IPS-18a (cell line): Measurements from ENCODE around the gene HDAC4.

Experiments
- H3K27ac ChIP-seq: one replicate; pipeline ENCODE4 v1.5.1; 2013; ENCODE audit warnings: low read length
- H3K27me3 ChIP-seq: one replicate; pipeline ENCODE4 v1.6.1; 2013; ENCODE audit warnings: mild to moderate bottlenecking, low read length; ENCODE audit not compliant: control insufficient read depth, insufficient read depth
- H3K36me3 ChIP-seq: one replicate; pipeline ENCODE4 v1.6.1; 2013; ENCODE audit warnings: low read depth, low read length; ENCODE audit not compliant: control insufficient read depth
- H3K4me1 ChIP-seq: one replicate; pipeline ENCODE4 v1.6.1; 2013; ENCODE audit warnings: low read depth, low read length; ENCODE audit not compliant: control insufficient read depth
- H3K4me3 ChIP-seq: one replicate; pipeline ENCODE4 v1.5.1; 2013; ENCODE audit warnings: low read length
- H3K9ac ChIP-seq: one replicate; pipeline ENCODE4 v1.6.1; 2013; ENCODE audit warnings: mild to moderate bottlenecking, low read length, moderate library complexity
- H3K9me3 ChIP-seq: one replicate; pipeline ENCODE4 v1.6.1; 2013; ENCODE audit warnings: low read depth, low read length; ENCODE audit not compliant: control insufficient read depth

HDAC4 gene

GRCh38 chr2:239188536-239188935 is 212.3 kb downstream of the HDAC4 start:
- no peaks in the 10 kb centered on the region for H3K27me3 ChIP-seq
- no peaks in the 10 kb centered on the region for H3K9me3 ChIP-seq
- no peak overlapping the region for H3K27ac ChIP-seq
- no peak overlapping the region for H3K9ac ChIP-seq
- H3K4me3 ChIP-seq, result no peak overlapping the region
- no peaks in the 10 kb centered on the region for H3K4me1 ChIP-seq
- peaks cover 10% of the 10 kb centered on the region for H3K36me3 ChIP-seq

- H3K9me3 ChIP-seq, result no peaks in the 10 kb centered on the region
- peaks cover 10% of the 10 kb centered on the region for H3K36me3 ChIP-seq
- H3K9ac ChIP-seq, result no peak overlapping the region
- no peaks in the 10 kb centered on the region for H3K27me3 ChIP-seq
- no peak overlapping the region for H3K27ac ChIP-seq
- H3K4me1 ChIP-seq, result no peaks in the 10 kb centered on the region
- H3K4me3 ChIP-seq, result no peak overlapping the region
Observed at GRCh38 chr2:239187464-239188253, 213.2 kb downstream of the HDAC4 start.

GRCh38 chr2:239186516-239187357 is 214.1 kb downstream of the HDAC4 start:
- H3K9ac ChIP-seq, result no peak overlapping the region
- no peaks in the 10 kb centered on the region for H3K9me3 ChIP-seq
- H3K36me3 ChIP-seq, result peaks cover 10% of the 10 kb centered on the region
- no peak overlapping the region for H3K4me3 ChIP-seq
- no peak overlapping the region for H3K27ac ChIP-seq
- H3K4me1 ChIP-seq, result no peaks in the 10 kb centered on the region
- no peaks in the 10 kb centered on the region for H3K27me3 ChIP-seq

GRCh38 chr2:239184968-239185903 is 215.6 kb downstream of the HDAC4 start:
- Histone ChIP-seq H3K9me3 (no peaks in the 10 kb centered on the region), H3K36me3 (peaks cover 10% of the 10 kb centered on the region), H3K4me3 (no peak overlapping the region), H3K27ac (no peak overlapping the region), H3K9ac (no peak overlapping the region), H3K4me1 (no peaks in the 10 kb centered on the region), H3K27me3 (no peaks in the 10 kb centered on the region)

- H3K36me3 ChIP-seq, result peaks cover 10% of the 10 kb centered on the region
- H3K4me3 ChIP-seq, result no peak overlapping the region
Observed at GRCh38 chr2:239184179-239184578, 216.6 kb downstream of the HDAC4 start.

GRCh38 chr2:239182981-239183791 is 217.6 kb downstream of the HDAC4 start:
- no peak overlapping the region for H3K9ac ChIP-seq
- H3K9me3 ChIP-seq, result no peaks in the 10 kb centered on the region
- H3K36me3 ChIP-seq, result peaks cover 1% of the 10 kb centered on the region
- no peaks in the 10 kb centered on the region for H3K27me3 ChIP-seq
- no peak overlapping the region for H3K4me3 ChIP-seq
- H3K4me1 ChIP-seq, result no peaks in the 10 kb centered on the region
- H3K27ac ChIP-seq, result no peak overlapping the region

More at GRCh38 chr2:239184179-239184578, 216.6 kb downstream of the HDAC4 start:
- Histone ChIP-seq H3K4me1 (no peaks in the 10 kb centered on the region), H3K27me3 (no peaks in the 10 kb centered on the region), H3K27ac (no peak overlapping the region), H3K9me3 (no peaks in the 10 kb centered on the region), H3K9ac (no peak overlapping the region)

- Histone ChIP-seq H3K4me1 (no peaks in the 10 kb centered on the region), H3K9ac (no peak overlapping the region), H3K36me3 (no peaks in the 10 kb centered on the region), H3K4me3 (no peak overlapping the region), H3K27ac (no peak overlapping the region), H3K9me3 (no peaks in the 10 kb centered on the region), H3K27me3 (no peaks in the 10 kb centered on the region)
Observed at GRCh38 chr2:239181903-239182581, 218.8 kb downstream of the HDAC4 start.

- H3K4me1 ChIP-seq, result no peaks in the 10 kb centered on the region
- no peaks in the 10 kb centered on the region for H3K27me3 ChIP-seq
- no peak overlapping the region for H3K4me3 ChIP-seq
- H3K27ac ChIP-seq, result no peak overlapping the region
- no peaks in the 10 kb centered on the region for H3K36me3 ChIP-seq
- no peaks in the 10 kb centered on the region for H3K9me3 ChIP-seq
- H3K9ac ChIP-seq, result no peak overlapping the region
Observed at GRCh38 chr2:239181074-239181902, 219.5 kb downstream of the HDAC4 start.

- Histone ChIP-seq H3K4me1 (no peaks in the 10 kb centered on the region), H3K27me3 (no peaks in the 10 kb centered on the region), H3K27ac (no peak overlapping the region), H3K9ac (no peak overlapping the region), H3K4me3 (no peak overlapping the region), H3K9me3 (no peaks in the 10 kb centered on the region), H3K36me3 (no peaks in the 10 kb centered on the region)
Observed at GRCh38 chr2:239180526-239181073, 220.2 kb downstream of the HDAC4 start.
